ENCODE data around the gene TIMM10. TPM values are rescaled to one million over a fixed set of nuclear protein-coding genes. Genes with fewer than 3 reads are reported as not detected.

The TIMM10 gene
- polyA plus RNA-seq, 1 donor from 2014 or later: 63.6 TPM

GRCh38 chr11:57546451-57546850, 15.9 kb upstream of the TIMM10 start:
- Histone ChIP-seq H3F3A (ENCODE audit: insufficient read depth, low read length, poor library complexity, severe bottlenecking) (no peaks in the 10 kb centered on the region), H3K36me3 (ENCODE audit: insufficient read depth, low read length) (no peaks in the 10 kb centered on the region), H3K4me2 (ENCODE audit: low read length) (no peak overlapping the region)

GRCh38 chr11:57545883-57546282, 15.3 kb upstream of the TIMM10 start:
- Histone ChIP-seq H4K20me1 (ENCODE audit: insufficient read depth) (no peaks in the 10 kb centered on the region), H3K9me2 (ENCODE audit: insufficient read depth, low read length) (no peaks in the 10 kb centered on the region), H3F3A (ENCODE audit: insufficient read depth, low read length, poor library complexity, severe bottlenecking) (no peaks in the 10 kb centered on the region), H3K27me3 (ENCODE audit: insufficient read depth, low read depth, low read length) (no peaks in the 10 kb centered on the region), H3K36me3 (ENCODE audit: insufficient read depth, low read length) (no peaks in the 10 kb centered on the region), H3K27ac (ENCODE audit: low read length) (no peak overlapping the region), H3K4me3 (ENCODE audit: low read length) (no peak overlapping the region), H3K9ac (ENCODE audit: low read length) (no peak overlapping the region), H3K4me2 (ENCODE audit: low read length) (no peak overlapping the region), H2AFZ (ENCODE audit: low read depth, low read length) (no peak overlapping the region), H3K79me2 (replicated peaks; ENCODE audit: insufficient read depth, low read length) (no peaks in the 10 kb centered on the region), H3K9me3 (ENCODE audit: low read length) (no peaks in the 10 kb centered on the region)
- no peak for TF ChIP-seq RAD21 (conservative IDR thresholded peaks at IDR 0.05)
- no peak for TF ChIP-seq POLR2AphosphoS5 (IDR thresholded peaks at IDR 0.05)
- no peak for TF ChIP-seq MXI1 (conservative IDR thresholded peaks at IDR 0.05; ENCODE audit: poor library complexity, severe bottlenecking)
- no peak for TF ChIP-seq CTCF (IDR thresholded peaks at IDR 0.05; ENCODE audit: poor library complexity, severe bottlenecking)
- no peak for TF ChIP-seq EZH2 (IDR thresholded peaks at IDR 0.05; ENCODE audit: borderline replicate concordance, insufficient read depth, low read length, poor library complexity, severe bottlenecking)
- no peak for TF ChIP-seq TAF1 (IDR thresholded peaks at IDR 0.05; ENCODE audit: low read depth)
- no peak for TF ChIP-seq REST (IDR thresholded peaks at IDR 0.05; ENCODE audit: borderline replicate concordance)
- no peak for TF ChIP-seq EP300 (conservative IDR thresholded peaks at IDR 0.05; ENCODE audit: poor library complexity, severe bottlenecking)
- no peak for TF ChIP-seq SMC3 (conservative IDR thresholded peaks at IDR 0.05; ENCODE audit: poor library complexity)

More at GRCh38 chr11:57546451-57546850, 15.9 kb upstream of the TIMM10 start:
- no peaks in the 10 kb centered on the region for H3K9me2 ChIP-seq (ENCODE audit: insufficient read depth, low read length)
- no peak overlapping the region for H3K9ac ChIP-seq (ENCODE audit: low read length)
- TF ChIP-seq TAF1 (IDR thresholded peaks at IDR 0.05; ENCODE audit: low read depth) (no peak), MXI1 (conservative IDR thresholded peaks at IDR 0.05; ENCODE audit: poor library complexity, severe bottlenecking) (no peak), POLR2AphosphoS5 (IDR thresholded peaks at IDR 0.05) (no peak), CTCF (IDR thresholded peaks at IDR 0.05; ENCODE audit: poor library complexity, severe bottlenecking) (no peak)
- H2AFZ ChIP-seq (ENCODE audit: low read depth, low read length): no peak overlapping the region
- H3K4me3 ChIP-seq (ENCODE audit: low read length): no peak overlapping the region
- no peaks in the 10 kb centered on the region for H3K79me2 ChIP-seq (replicated peaks; ENCODE audit: insufficient read depth, low read length)
- H3K9me3 ChIP-seq (ENCODE audit: low read length): no peaks in the 10 kb centered on the region
- H3K27ac ChIP-seq (ENCODE audit: low read length): no peak overlapping the region
- no peaks in the 10 kb centered on the region for H4K20me1 ChIP-seq (ENCODE audit: insufficient read depth)
- H3K27me3 ChIP-seq (ENCODE audit: insufficient read depth, low read depth, low read length): no peaks in the 10 kb centered on the region
